ENCODE measurements around the gene PDLIM4.

The PDLIM4 gene, protein sequence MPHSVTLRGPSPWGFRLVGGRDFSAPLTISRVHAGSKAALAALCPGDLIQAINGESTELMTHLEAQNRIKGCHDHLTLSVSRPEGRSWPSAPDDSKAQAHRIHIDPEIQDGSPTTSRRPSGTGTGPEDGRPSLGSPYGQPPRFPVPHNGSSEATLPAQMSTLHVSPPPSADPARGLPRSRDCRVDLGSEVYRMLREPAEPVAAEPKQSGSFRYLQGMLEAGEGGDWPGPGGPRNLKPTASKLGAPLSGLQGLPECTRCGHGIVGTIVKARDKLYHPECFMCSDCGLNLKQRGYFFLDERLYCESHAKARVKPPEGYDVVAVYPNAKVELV

DNA sequence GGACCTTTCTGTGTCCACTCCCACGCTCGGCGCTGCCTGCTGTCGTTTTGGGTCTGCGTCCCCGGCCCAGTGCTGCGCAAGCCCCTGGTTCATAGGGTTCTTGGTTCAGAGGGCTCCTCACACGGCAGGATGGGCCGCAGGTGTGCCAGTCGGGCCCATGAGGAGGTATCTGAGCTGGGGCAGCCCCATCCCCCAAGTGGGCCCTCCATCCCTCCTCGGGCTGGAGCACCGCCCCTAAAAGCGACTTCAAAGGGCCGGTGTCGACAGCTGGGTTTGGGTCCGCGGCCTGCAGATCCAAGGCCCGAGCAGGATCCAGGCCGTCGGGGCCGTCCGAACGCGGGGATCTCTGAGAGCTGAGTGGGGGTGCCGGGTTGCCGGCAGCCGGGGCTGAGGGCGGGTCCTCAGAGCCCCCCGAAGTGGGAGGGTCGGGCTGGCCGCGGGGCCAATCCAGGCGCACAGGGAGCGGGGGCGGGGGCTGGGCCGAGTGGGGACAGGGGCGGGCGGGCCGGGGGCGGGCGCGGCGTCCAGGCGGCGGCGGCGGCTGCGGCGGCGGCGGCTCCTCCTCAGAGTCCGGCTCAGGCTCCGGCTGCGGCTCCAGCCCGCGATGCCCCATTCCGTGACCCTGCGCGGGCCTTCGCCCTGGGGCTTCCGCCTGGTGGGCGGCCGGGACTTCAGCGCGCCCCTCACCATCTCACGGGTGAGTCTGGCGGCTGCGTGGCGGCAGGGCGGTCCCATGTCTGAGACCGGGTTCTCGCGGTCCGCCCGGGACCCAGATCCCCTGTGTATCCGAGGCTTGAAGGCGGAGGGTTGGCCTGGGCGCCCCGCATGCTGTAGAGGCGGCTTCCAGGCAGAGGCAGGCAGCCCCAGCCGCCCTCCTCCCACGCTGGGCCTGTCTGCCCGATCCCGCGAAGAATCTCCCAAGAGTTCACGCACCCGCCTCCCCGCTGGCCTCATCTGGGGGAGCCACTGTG lies at the start of gene PDLIM4:
Gene PDLIM4 (plus strand): TSS at position 566 of the 971 bp plus-strand sequence. CDS start 39 bp downstream, at position 605.
- DNase-seq (ENCODE audit: low spot score): peak; percentile 82

DNA sequence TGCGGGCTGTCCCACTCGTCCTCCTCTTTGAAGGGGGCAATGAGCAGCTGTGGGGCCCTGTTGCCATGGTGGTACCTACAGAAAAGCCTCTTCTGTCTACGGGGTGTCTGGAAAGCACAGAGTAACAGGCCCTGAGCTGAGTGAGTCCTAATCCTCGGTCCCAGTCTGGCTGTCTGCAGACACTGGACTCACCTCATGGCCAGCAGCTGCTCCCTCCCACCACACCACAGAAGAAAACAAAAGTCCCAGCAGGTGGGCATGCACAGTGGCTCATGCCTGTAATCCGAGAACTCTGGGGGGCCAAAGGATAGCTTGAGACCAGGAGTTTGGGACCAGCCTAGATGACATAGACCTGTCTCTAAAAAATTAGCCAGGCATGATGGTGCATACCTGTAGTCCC lies 49.7 kb upstream of the PDLIM4 start:
- DNase-seq (ENCODE audit: low spot score): no peak

DNA sequence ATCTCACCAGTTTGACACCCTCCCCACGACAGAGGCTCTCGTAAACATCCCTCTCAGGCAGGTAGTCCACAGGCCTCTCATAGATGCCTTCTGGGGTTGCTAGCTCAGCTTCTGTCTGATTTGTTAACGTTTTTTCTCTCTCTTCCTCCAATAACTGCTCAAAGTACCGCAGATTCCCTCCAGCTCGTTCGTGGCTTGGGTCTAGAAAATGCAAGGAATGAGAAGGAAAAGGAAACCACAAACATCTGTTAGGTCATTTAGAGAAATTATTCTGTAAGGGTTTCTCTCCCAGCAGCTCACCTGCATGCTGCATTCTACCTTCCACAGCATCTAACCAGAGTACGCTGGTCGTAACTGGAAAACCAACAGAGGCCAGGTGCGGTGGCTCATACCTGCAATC lies 48.4 kb upstream of the PDLIM4 start:
- DNase-seq (ENCODE audit: low spot score): peak; percentile 49

DNA sequence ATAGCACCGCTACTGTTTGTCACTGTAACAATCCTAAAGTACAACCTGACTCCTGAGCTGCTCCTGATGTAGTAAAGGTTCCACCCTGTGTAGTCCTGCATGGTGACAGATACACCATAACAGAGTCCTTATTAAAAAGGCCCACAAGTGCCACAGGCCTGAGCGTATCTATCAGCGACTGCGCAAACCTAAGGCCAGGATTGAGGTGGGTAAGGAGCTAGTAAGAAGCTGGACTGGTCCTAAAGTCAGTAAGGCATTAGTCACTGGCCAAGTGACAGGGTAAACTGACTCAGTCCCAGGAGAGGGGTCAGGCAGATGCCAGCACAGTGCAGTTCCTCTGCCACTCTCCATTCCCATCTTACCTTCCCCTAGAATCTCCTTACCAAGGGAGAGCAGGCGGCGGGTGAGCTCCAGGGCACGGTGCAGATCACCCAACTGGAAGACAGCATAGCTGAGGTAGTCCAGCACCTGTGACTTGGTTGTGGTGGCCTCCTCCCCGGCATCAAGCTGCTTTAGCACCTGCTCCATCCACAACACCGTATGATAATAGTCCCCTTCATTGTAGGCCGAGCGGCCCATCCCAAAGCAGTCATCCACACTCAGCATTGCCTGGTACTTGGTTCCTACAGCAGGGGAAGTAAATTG lies 47.5 kb upstream of the PDLIM4 start:
- DNase-seq (ENCODE audit: low spot score): no peak

DNA sequence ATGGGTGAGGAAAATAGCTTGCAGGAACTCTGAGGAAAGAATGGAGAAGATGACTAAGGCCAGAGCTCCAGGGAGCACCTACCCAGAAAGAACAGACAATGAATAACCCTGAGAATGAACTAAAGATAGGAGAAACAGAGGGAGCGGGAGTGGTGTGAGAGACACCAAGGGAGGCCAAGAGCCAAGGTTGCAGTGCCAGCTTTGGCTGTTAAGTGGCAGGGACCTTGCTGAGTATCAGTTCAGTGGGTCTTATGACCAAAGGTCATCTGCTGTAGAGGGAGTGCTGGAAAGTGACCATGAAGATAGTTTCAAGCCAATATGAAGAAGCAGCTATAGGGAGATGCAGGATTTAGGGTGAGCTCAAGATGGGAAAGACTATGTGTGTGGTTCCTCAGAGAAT lies 46.6 kb upstream of the PDLIM4 start:
- DNase-seq (ENCODE audit: low spot score): no peak

DNA sequence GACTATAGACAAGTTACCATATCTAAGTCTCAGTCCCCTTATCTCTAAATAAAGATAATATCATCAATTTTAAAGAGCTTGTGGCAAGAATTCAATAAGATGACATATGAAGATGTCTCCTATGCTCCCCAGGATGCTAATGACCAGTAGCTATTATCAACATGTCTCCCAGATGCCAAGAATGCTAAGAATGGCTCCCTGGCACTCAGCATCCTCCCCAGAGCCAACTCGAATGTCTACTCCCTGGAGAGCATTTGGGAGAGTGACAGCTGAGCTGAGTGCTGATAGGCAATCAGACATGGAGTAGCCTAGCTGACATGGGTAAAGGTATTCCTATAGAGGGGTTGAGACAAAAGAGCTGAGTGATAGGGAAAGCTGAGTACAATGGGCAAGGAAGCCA lies 45.7 kb upstream of the PDLIM4 start:
- no peak for DNase-seq (ENCODE audit: low spot score)

DNA sequence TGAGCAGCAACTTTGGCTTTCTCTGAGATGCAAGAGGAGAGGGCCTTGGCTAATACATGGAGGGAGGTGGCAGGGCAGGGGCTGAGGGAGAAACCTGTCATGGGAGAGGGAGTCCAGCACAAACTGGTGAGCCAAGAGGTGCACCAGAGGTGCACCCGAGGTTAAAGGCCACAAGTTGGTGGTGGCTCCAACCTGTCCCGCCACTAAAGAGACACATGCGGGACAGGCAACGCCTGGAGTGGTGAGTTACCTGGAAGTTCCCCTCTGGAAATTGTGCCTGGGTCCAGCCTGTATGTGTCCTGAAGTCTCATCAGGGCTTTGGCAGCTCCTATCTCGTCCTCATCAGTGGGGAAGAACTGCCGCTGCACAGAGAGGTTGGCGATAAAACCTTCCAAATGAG lies 43.8 kb upstream of the PDLIM4 start:
- DNase-seq (ENCODE audit: low spot score): no peak

DNA sequence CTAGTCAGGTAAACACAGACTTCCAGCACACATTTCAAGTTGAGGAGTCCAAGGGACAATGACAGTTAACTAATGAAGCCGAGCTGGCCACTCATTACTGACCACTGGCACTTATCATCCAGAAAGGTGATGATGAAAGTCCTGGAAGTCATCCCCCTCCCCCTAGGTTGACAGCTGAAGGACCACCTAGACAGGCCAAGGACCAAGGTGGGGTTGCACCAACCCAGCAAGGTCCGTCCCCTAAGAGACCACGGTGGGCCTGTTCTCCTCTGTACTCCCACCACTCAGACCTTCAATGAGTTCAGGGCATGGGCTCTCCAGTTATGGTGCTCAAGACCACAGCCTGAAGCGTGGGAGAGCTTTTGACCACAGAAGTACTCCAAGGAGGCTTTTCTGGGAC lies 43.0 kb upstream of the PDLIM4 start:
- no peak for DNase-seq (ENCODE audit: low spot score)

DNA sequence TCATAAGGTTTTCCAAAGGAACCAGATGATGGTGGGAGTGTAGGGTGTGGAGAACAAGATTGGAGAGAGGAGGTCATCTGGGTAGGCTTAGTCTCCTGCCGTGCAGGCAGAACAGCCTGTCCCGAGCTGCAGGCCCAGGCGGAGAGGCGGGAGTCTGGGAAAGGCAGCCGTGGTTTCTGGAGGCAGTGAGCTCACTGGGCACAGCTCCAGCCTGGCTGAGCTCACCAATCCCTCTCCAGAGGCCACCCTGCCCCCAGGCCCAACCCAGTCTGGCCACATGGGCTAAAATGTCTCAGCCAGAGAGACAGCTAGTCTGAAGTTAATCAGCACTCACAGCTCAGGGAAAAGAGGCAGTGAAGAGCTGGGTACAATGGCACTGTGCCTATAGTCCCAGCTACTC lies 42.2 kb upstream of the PDLIM4 start:
- peak; percentile 97 for DNase-seq (ENCODE audit: low spot score)

DNA sequence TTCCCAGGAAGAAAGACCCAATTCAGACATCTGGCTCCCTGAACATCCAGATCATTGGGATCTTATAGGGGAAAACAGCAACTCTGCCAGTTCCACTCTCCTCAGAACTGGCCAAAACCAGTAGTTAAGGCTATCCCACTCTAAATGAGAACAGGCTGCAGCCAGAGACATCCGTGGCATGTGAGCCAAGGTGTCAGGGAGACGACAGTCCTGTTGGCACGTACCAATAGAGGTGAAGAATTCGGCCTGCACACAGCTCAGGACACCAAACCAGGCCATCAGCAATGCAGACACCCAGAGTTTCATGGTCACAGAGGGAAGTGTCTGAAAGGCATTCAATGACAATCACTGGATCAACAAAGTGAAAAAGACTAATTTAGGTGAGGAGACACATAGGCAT lies 39.2 kb upstream of the PDLIM4 start:
- DNase-seq (ENCODE audit: low spot score): no peak

DNA sequence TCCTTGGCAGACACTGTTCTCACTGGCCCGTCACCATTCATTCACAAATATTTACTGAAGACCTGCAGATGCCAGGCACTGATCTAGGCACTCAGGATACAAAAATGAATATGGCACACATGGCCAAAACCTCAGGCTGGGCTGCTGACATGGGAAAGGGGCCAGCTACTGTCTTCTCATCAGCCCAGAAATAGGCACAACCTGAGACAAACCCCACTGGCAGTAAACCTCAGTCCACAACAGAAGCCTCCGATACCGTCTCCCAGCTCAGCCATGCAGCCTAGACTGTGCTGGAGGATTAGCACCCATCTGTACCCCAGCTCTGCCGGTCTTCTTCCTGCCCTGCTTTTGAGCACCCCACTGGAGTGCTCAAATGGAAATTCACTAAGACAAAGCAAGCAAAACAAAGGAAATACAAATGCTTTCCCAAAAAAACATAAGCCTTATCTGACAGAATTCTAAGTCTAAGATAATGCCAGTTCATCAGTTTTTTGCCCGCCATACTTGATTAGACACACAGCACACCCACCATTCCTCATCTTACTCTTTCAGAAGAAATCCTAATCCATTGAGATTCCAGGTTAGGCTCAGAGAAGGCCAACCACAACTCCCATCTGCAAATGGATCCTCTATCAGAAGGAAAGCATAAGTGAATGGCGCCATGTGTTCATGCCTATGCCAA lies 38.1 kb upstream of the PDLIM4 start:
- DNase-seq (ENCODE audit: low spot score): no peak

DNA sequence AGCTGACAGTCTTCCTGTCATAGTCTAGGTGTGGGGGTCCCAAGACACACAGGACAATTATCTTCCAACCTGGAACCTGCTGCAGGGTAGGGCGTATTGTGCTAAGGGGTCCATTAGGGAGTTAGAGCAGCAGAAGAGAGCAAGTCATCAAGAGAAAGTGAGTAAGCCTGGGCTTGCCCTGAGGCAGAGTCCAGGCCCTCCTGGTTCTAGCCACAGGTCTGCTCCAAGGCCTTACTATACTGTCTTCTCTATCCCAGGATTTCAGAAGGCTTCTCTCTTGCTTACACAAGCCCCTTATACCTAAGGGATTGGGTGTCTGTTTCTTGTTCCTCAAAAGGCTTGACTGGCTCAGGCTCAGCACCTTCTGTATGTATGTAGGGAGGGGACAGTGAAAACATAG lies 37.5 kb upstream of the PDLIM4 start:
- no peak for DNase-seq (ENCODE audit: low spot score)

DNA sequence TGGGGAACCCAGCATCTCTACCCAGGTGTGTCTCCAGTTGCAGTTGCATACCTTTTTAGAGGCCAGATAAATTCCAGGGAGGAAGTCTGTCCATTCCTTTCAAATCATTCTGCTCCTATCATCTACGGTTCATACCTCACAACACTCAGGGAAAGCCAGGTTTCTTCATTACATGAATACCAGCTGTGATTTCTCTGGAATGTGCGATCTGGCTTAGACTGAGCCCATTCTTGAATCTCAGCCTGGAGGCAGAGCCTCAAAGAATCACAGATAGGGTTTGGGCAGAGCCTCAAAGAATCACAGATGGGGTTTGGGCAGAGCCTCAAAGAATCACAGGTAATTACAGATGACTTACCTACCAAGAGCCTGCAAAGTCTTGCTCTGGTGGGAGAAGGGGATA lies 37.0 kb upstream of the PDLIM4 start:
- DNase-seq (ENCODE audit: low spot score): peak; percentile 33

DNA sequence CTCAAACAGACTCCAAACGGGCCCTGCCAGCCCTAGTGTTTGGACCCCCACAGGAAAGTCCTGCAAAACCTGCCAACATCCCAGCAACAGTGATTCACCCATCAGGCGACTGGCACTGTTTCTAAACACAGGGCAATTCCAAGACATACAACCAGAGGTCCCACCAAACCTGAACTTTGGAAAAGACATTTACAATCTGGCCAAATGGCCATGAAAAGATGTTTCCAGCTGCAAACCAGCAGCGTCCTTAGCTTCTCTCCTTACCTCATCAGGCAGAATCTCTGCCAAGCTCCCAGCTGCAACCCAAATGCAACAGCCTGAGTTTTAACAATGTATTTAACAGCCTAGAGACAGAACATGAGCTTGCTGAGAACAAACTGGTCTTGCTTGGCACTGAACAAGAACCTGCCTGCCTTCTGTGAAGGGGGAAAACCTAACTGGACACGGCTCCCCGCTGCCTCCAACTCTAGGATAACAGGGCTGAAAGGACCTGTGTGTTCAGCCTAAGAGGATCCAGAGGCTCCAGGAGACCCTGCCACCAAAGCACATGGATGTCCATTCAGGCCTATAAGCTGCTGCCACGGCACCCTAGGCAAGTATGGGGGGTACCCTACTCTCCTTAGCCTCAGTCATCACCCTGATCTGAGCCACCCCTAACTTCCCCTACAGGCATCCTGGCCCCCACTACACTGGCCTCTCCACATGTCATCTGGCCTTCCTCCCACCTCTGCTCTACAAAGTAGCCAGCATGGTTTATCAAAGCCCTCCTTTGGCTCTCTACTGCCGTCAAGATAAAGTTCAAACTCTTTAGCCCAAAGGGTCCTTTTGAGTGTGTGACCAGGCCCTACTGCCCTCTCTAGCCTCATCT lies 35.5 kb upstream of the PDLIM4 start:
- peak; percentile 71 for DNase-seq (ENCODE audit: low spot score)

DNA sequence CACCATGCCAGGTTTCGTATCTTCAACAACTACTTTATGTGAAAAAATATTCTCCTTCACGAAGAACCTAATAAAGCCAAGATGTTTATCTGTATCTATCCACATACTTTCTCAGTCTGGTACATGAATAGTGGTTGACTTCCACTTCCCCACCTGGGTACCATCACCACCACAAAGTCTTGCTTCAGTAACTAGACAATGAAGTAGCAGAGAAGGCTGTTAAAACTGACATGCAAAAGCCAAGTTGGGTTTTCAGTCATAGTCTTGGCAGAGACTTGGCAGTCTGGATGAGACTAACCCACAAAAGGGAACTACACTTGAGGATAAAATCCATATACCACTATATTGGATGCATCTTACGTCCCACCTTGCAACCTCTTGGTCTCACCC lies 34.9 kb upstream of the PDLIM4 start:
- DNase-seq (ENCODE audit: low spot score): no peak

DNA sequence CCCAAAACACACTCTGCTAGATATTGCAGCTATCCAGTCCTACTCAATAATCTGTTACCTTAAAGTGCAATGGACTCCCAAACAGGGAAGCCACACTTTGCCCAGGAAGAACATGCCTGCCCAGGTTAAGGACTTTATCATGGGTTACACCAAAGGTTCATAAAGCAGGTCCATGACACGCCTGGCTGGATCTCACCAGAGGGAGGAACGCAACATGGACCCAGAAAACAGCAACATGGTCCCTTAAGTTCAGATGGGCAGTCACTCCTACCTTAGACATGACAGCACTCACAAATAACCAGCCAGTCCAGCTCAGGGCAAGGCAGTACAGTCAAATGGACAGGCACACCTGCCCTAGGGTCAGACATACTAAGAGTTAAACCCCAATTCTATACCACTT lies 33.6 kb upstream of the PDLIM4 start:
- DNase-seq (ENCODE audit: low spot score): no peak

DNA sequence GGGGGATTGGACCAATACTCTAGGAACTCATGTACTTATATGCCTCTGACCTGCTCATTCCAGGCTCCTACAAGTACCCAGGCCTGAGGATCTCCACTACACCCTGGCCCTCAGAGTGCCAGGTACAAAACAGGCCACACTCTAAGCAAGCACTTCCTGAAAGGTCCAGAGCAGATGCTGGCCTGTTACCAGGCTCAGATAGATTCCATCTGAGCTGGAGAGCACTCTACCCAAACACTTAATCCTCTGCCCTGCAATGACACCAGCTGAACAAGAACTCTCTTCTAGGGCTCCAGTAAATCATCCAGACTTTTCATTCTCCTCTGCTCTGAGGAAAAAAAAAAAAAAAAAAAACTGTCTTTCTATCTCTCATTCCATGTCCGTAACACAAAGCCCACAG lies 32.8 kb upstream of the PDLIM4 start:
- DNase-seq (ENCODE audit: low spot score): peak; percentile 38

DNA sequence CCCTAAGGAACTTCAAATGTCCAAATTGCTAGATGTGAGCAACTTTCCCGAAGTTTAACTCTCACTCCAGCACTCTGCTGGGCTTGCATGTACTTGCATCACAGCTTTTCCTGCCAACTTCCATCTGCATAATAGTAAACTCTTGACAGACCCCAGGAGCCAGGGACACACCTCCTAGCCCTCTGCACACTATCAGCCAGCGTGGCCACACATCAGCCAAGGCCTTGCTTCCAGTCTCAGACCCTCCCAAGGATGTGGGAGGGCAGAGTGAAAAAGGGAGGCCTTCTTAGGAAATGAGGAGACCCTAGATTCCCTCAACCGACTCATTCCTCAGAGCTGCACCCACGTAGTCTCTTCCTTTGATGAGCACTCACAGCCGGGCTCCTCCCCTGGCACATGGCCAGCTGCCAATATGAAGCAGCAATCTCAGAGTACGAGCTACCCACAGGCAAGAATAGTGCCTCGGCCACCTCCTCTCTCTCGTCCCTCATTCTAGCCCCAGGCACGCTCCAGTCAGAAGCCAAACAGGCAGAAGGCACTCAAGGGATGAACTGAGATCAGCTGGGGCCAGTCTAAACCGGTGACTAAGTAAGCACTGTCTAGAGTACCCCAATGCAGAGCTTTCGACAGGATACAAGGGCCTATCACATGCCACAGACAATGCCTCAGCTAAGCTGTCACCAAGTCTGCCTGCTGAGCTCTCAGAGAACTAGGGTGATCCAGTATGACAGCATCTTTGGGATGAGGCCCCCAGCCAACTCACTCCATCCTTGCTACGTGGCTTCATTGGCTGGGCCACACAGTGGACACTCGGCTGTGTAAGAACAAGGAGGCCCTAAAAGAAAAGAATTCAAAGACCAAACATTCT lies 32.1 kb upstream of the PDLIM4 start:
- DNase-seq (ENCODE audit: low spot score): peak; percentile 66

DNA sequence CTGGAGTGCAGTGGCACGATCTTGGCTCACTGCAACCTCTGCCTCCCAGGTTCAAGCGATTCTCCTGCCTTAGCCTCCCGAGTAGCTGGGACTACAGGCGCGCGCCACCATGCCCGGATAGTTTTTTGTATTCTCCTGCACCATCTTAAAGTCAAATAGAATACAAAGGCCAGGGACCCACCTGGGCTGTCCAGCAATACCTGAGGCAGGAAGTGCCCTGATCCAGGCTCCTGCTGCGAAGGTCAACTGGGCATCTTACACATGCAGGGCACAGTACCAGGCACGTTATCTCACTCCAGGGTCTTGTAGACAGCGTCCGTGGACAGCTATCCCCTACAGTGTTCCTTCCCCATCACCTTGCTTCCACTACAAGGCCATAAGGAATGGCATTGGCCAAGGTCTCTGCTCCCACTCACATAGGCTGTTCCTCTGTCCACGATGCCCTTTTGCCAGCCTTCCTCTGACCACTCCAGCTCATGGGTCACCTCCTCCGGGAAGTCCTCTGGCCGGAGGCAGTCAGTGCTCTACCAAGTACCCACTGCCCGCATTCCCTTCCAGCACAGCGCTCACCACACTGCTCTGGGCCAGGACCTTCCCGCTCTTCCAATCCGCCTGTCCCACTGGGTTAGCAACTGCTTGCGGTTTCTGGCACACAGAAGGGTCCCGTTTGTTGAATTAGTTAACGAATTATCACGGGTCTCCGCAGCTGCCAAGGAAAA lies 30.8 kb upstream of the PDLIM4 start:
- peak; percentile 26 for DNase-seq (ENCODE audit: low spot score)

DNA sequence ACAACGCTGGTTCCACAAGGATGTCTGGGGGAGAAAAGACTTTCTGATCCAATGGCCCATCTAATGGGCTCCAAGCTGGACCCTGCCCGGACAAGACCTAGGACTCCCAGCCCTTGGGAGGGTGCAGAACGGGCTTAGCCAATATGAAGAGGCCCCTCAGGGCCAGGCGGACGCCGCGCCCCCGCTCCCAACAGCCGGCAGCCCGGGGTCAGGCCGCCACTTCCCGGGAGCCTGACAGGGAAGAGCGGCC lies 30.3 kb upstream of the PDLIM4 start:
- DNase-seq (ENCODE audit: low spot score): no peak
